HG02885 (cell line): ENCODE measurements around the gene CSF3.
"Not testable (repeated sequence)": the region's sequence is repeated elsewhere in the genome, so short reads cannot be mapped to it uniquely, and the experiment has no call there.

Experiments used
- ATAC-seq: cut with Tn5 transposase; IDR thresholded peaks from one replicate; pipeline ENCODE4 v1.9.1; 2021; ENCODE audit warnings: mild to moderate bottlenecking; ENCODE audit not compliant: unreplicated experiment, poor library complexity

The CSF3 gene

GRCh38 chr17:39996162-39996561, 19.1 kb upstream of the CSF3 start:
- no peak for ATAC-seq

DNA sequence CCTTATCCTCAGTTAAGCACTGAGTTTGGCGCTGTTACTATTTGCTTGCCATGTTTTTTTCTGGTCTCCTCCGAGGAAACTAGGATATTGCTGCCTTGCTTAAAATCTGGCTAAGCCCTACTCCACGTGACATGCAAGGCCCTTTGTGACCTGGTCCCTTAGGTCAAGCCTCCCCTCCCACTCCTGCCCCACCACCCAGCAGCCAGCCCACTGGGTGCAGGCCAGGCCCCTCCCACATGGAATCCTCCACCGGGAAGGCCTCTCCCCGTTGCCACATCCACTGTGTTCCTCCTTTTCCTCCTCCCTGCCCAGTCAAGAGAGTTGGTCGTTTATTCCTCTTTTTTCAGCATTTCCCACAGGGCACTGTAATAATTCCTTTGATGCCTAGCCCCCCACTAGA, 18.4 kb upstream of the CSF3 start:
- ATAC-seq, result no peak

DNA sequence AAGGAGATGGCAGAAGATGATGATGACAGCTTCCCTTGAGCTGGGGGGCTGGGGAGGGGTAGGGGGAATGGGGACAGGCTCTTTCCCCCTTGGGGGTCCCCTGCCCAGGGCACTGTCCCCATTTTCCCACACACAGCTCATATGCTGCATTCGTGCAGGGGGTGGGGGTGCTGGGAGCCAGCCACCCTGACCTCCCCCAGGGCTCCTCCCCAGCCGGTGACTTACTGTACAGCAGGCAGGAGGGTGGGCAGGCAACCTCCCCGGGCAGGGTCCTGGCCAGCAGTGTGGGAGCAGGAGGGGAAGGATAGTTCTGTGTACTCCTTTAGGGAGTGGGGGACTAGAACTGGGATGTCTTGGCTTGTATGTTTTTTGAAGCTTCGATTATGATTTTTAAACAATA, 17.7 kb upstream of the CSF3 start:
- no peak for ATAC-seq

- no peak for ATAC-seq
These were observed 16.2 kb upstream of the CSF3 start for GRCh38 chr17:39999067-39999466.

DNA sequence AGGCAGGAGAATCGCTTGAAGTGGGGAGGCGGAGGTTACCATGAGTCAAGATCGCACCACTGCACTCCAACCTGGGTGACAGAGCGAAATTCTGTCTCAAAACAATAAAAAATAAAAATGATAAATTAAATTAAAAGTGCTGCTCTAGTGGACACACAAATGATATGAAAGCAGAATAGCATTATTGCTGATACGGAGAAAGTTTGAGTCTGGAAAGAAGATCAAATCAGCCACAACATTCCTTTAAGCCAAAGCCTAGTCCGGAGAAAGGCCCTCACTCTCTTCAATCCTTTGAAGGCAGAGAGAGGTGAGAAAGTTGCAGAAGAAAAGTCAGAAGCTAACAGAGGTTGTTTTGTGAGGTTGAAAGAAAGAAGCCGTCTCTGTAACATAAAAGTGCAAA, 15.1 kb upstream of the CSF3 start:
- no peak for ATAC-seq

DNA sequence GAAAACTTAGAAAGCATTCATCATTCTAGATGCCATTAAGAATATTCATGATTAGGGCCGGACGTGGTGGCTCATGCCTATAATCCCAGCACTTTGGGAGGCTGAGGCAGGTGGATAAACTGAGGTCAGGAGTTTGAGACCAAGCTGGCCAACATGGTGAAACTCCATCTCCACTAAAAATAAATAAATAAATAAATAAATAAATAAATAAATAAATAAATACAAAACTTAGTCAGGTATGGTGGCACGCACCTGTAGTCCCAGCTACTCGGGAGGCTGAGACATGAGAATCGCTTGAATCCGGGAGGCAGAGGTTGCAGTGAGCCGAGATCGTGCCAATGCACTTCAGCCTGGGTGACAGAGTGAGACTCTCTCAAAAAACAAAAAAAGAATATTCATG, 13.9 kb upstream of the CSF3 start:
- ATAC-seq, result not testable (repeated sequence)

DNA sequence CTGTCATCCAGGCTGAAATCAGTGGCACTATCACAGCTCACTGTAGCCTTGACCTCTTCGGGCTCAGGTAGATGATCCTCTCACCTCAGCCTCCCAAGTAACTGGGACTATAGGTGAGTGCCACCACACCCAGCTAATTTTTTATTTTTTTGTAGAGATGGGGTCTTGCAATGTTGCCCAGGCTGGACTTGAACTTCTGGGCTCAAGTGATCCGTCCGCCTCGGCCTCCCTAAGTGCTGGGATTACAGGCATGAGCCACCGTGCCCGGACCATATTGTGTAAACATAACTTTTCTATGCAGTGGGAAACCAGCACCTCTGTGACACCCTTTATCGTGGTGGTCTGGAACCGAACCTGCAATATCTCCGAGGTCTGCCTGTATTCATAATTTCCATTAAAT, 11.2 kb upstream of the CSF3 start:
- no peak for ATAC-seq

GRCh38 chr17:40004712-40005111, 10.5 kb upstream of the CSF3 start:
- ATAC-seq, result no peak

- no peak for ATAC-seq
These were observed 9.7 kb upstream of the CSF3 start for GRCh38 chr17:40005520-40005919.

- not testable (repeated sequence) for ATAC-seq
These were observed 4.2 kb upstream of the CSF3 start for GRCh38 chr17:40010946-40011500.

DNA sequence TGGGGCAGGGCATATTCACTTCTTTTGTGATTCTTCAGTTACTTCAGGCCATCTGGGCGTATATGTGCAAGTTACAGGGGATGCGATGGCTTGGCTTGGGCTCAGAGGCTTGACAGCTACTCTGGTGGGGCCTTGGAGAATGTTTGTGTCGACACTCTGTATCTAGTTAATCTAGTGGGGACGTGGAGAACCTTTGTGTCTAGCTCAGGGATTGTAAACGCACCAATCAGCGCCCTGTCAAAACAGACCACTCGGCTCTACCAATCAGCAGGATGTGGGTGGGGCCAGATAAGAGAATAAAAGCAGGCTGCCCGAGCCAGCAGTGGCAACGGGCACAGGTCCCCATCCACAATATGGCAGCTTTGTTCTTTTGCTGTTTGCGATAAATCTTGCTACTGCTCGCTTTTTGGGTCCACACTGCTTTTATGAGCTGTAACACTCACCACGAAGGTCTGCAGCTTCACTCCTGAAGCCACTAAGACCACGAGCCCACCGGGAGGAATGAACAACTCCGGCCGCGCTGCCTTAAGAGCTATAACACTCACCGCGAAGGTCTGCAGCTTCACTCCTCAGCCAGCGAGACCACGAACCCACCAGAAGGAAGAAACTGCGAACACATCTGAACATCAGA, 3.1 kb upstream of the CSF3 start:
- not testable (repeated sequence) for ATAC-seq

DNA sequence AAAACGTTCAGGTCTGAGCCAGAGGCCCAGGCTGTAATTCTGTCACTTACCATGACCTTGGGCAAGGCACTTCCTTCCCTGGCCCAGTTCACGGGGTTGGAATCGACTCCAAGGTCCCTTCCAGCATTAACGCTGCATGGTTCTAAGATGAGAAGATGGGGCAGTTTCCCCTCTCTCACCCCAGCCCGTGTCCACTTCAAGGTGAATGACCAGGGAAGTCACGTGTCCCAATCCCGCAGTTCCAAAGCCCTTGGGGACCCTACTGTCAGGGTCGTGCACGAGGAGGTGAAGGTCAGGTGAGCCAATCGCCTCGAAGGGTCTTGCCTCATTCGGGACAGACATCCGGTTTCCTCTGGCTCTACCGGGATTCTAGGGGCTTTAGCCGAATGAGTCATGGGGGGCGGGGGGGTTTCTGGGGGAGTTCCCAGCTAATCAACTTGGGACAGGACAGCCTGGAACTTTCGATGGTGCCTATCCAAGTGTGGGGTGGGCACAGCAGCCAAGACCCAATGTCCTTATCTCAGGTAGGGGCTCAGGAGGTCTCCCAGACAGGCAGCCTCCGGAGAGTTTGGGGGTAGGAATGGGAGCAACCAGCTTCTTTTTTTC, 762 bp upstream of the CSF3 start:
- no peak for ATAC-seq

DNA sequence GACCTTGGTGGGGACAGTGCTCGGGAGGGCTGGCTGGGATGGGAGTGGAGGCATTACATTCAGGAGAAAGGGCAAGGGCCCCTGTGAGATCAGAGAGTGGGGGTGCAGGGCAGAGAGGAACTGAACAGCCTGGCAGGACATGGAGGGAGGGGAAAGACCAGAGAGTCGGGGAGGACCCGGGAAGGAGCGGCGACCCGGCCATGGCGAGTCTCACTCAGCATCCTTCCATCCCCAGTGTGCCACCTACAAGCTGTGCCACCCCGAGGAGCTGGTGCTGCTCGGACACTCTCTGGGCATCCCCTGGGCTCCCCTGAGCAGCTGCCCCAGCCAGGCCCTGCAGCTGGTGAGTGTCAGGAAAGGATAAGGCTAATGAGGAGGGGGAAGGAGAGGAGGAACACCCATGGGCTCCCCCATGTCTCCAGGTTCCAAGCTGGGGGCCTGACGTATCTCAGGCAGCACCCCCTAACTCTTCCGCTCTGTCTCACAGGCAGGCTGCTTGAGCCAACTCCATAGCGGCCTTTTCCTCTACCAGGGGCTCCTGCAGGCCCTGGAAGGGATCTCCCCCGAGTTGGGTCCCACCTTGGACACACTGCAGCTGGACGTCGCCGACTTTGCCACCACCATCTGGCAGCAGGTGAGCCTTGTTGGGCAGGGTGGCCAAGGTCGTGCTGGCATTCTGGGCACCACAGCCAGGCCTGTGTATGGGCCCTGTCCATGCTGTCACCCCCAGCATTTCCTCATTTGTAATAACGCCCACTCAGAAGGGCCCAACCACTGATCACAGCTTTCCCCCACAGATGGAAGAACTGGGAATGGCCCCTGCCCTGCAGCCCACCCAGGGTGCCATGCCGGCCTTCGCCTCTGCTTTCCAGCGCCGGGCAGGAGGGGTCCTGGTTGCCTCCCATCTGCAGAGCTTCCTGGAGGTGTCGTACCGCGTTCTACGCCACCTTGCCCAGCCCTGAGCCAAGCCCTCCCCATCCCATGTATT, 1.1 kb downstream of the CSF3 start:
- ATAC-seq, result no peak

DNA sequence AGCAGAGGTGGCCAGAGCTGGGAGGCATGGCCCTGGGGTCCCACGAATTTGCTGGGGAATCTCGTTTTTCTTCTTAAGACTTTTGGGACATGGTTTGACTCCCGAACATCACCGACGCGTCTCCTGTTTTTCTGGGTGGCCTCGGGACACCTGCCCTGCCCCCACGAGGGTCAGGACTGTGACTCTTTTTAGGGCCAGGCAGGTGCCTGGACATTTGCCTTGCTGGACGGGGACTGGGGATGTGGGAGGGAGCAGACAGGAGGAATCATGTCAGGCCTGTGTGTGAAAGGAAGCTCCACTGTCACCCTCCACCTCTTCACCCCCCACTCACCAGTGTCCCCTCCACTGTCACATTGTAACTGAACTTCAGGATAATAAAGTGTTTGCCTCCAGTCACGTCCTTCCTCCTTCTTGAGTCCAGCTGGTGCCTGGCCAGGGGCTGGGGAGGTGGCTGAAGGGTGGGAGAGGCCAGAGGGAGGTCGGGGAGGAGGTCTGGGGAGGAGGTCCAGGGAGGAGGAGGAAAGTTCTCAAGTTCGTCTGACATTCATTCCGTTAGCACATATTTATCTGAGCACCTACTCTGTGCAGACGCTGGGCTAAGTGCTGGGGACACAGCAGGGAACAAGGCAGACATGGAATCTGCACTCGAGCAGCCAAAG, 2.3 kb downstream of the CSF3 start:
- ATAC-seq, result no peak

GRCh38 chr17:40018211-40019121, 3.2 kb downstream of the CSF3 start:
- no peak for ATAC-seq

GRCh38 chr17:40019140-40019991, 4.1 kb downstream of the CSF3 start:
- ATAC-seq, result no peak

- no peak for ATAC-seq
These were observed 4.9 kb downstream of the CSF3 start for GRCh38 chr17:40020146-40020545.

DNA sequence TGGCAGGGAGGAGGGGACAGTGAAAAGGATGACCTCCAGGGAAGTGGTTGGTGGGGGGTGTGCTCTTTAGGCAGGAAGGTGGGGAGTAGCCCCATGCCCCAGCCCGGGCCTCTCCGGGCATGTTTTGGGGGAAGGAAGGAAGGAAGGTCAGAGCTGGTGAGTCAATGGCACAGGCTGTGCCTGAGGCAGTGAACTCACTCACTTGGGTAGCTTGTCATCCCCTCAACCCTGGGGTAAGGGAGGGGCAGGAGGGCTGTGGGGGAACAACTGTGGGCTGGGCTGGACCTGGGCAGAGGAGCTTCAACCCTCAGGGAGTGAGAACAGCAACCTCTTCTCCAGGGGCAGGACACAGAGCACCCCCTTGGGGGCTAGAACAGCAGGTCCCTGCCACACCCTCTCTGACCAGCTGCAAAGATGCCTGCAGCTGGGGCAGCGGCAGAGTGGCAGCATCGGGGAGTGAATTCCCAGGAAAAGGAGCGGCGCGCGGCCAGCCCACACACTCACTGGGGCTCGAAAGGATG, 6.3 kb downstream of the CSF3 start:
- ATAC-seq, result no peak
